ENCODE results near the gene WSCD2.

The WSCD2 gene

DNA sequence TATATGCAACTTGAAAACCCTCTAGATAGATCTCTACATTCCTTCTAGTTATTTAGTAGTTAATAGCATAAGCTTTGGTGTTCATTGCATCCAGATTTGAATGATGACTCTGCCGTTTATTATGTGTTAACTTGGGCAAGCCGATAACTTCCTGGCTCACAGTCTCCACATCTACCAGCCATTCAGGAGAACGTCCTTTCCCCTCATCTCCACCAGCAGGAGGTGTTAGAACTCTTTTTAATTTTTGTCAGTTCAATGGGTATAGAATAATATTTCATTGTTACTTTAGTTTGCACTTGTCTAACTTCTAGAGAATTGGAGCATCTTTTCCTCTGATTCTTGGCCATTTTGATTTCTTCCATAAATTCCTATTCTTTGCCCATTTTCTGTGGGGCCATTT, 30.0 kb upstream of the WSCD2 start:
- Histone ChIP-seq H2AFZ (ENCODE audit: low read length) (no peak overlapping the region), H3K4me3 (ENCODE audit: low read length, poor library complexity, severe bottlenecking) (no peak overlapping the region), H3F3A (ENCODE audit: low read depth) (no peaks in the 10 kb centered on the region), H3K9ac (ENCODE audit: low read depth, low read length, poor library complexity, severe bottlenecking) (no peak overlapping the region), H4K20me1 (ENCODE audit: insufficient read depth, low read length, poor library complexity, severe bottlenecking) (no peaks in the 10 kb centered on the region), H3K9me3 (ENCODE audit: insufficient read depth, low read depth, low read length) (no peaks in the 10 kb centered on the region), H3K36me3 (ENCODE audit: insufficient read depth, low read length) (no peaks in the 10 kb centered on the region), H3K79me2 (ENCODE audit: insufficient read depth, low read length) (no peaks in the 10 kb centered on the region), H3K9me2 (replicated peaks; ENCODE audit: low read depth, low read length) (no peaks in the 10 kb centered on the region), H3K4me1 (ENCODE audit: insufficient read depth, low read length, poor library complexity, severe bottlenecking) (no peaks in the 10 kb centered on the region), H3K4me2 (ENCODE audit: low read depth, low read length, poor library complexity, severe bottlenecking) (no peak overlapping the region), H3K27me3 (ENCODE audit: insufficient read depth, low read length, poor library complexity, severe bottlenecking) (no peaks in the 10 kb centered on the region)
- TF ChIP-seq EZH2phosphoT487 (IDR thresholded peaks at IDR 0.05; ENCODE audit: borderline replicate concordance) = no peak
- TF ChIP-seq, protein P1, sequence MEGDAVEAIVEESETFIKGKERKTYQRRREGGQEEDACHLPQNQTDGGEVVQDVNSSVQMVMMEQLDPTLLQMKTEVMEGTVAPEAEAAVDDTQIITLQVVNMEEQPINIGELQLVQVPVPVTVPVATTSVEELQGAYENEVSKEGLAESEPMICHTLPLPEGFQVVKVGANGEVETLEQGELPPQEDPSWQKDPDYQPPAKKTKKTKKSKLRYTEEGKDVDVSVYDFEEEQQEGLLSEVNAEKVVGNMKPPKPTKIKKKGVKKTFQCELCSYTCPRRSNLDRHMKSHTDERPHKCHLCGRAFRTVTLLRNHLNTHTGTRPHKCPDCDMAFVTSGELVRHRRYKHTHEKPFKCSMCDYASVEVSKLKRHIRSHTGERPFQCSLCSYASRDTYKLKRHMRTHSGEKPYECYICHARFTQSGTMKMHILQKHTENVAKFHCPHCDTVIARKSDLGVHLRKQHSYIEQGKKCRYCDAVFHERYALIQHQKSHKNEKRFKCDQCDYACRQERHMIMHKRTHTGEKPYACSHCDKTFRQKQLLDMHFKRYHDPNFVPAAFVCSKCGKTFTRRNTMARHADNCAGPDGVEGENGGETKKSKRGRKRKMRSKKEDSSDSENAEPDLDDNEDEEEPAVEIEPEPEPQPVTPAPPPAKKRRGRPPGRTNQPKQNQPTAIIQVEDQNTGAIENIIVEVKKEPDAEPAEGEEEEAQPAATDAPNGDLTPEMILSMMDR (conservative IDR thresholded peaks at IDR 0.05; ENCODE audit: low read length) = peak; percentile 65

DNA sequence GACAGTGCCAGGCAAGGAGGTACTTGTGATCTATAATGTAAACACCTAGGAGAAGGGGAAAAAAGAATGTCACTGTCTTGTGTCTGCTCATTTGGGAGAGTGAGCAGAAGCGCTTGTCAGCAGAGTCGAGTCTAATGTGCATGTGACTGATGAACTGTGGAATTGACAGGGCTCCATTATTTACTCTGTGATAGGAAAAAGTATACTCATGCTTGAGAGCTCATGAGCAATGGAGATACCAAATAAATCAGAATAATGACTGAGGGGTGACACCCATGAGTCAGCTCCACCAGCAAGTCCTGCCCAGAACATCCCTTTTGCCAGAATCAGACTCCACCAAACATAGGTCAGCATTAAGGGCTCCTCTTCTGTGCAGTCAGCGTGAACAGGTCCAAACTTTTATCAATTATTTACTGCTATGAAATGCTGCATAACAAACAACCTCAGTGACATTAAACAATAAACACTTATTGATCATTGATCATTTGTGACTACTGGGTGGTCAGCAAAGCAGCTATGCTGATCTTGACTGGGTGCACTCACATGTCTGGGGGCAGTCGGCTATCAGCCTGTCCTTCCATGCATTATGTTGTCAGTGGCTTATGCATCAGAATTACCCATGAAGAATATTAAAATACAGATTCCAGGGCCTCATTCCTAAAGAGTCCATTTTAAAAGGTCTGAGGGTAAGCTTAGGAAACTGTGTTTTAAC, 29.2 kb upstream of the WSCD2 start:
- Histone ChIP-seq H3K9me3 (ENCODE audit: insufficient read depth, low read depth, low read length) (no peaks in the 10 kb centered on the region), H3K4me1 (ENCODE audit: insufficient read depth, low read length, poor library complexity, severe bottlenecking) (no peaks in the 10 kb centered on the region), H3K4me2 (ENCODE audit: low read depth, low read length, poor library complexity, severe bottlenecking) (no peak overlapping the region), H3K4me3 (ENCODE audit: low read length, poor library complexity, severe bottlenecking) (no peak overlapping the region), H4K20me1 (ENCODE audit: insufficient read depth, low read length, poor library complexity, severe bottlenecking) (no peaks in the 10 kb centered on the region), H3K79me2 (ENCODE audit: insufficient read depth, low read length) (no peaks in the 10 kb centered on the region), H3K9me2 (replicated peaks; ENCODE audit: low read depth, low read length) (no peaks in the 10 kb centered on the region), H2AFZ (ENCODE audit: low read length) (no peak overlapping the region), H3K36me3 (ENCODE audit: insufficient read depth, low read length) (no peaks in the 10 kb centered on the region), H3K27me3 (ENCODE audit: insufficient read depth, low read length, poor library complexity, severe bottlenecking) (no peaks in the 10 kb centered on the region), H3K9ac (ENCODE audit: low read depth, low read length, poor library complexity, severe bottlenecking) (no peak overlapping the region), H3F3A (ENCODE audit: low read depth) (no peaks in the 10 kb centered on the region)
- no peak for TF ChIP-seq EZH2phosphoT487 (IDR thresholded peaks at IDR 0.05; ENCODE audit: borderline replicate concordance)
- TF ChIP-seq, protein P1 (conservative IDR thresholded peaks at IDR 0.05; ENCODE audit: low read length) = no peak

DNA sequence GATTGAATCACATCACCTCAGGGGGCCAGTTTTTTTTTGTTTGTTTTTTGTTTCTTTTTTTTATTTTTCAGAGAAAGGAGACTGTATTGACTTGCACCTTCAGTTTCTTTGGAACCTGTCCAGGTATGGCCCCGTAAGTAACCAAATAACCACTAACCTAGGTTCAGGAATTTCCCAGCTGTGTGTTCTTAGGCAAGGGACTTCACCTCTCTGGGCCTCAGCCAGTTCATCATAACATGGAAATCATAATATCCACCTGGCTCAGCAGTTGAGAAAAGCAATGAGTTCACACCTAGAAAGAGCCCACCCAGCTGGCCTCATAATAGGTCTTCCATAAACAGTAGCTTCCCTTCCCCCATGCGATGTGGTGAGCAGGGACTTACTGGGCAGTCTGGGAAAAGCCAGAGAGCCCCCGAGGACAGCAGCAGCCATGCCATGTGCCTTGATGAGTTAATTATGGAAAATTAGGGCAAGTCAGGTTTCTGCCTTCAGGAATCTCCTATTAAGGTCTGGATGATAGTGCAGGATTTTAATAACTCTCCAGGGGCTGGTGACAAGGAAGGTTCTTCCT, 27.4 kb upstream of the WSCD2 start:
- no peaks in the 10 kb centered on the region for H4K20me1 ChIP-seq (ENCODE audit: insufficient read depth, low read length, poor library complexity, severe bottlenecking)
- H3K4me1 ChIP-seq (ENCODE audit: insufficient read depth, low read length, poor library complexity, severe bottlenecking) = no peaks in the 10 kb centered on the region
- no peaks in the 10 kb centered on the region for H3F3A ChIP-seq (ENCODE audit: low read depth)
- H3K9ac ChIP-seq (ENCODE audit: low read depth, low read length, poor library complexity, severe bottlenecking) = no peak overlapping the region
- H3K79me2 ChIP-seq (ENCODE audit: insufficient read depth, low read length) = no peaks in the 10 kb centered on the region
- H2AFZ ChIP-seq (ENCODE audit: low read length) = no peak overlapping the region
- H3K36me3 ChIP-seq (ENCODE audit: insufficient read depth, low read length) = no peaks in the 10 kb centered on the region
- H3K9me2 ChIP-seq (replicated peaks; ENCODE audit: low read depth, low read length) = no peaks in the 10 kb centered on the region
- H3K4me3 ChIP-seq (ENCODE audit: low read length, poor library complexity, severe bottlenecking) = no peak overlapping the region
- no peaks in the 10 kb centered on the region for H3K27me3 ChIP-seq (ENCODE audit: insufficient read depth, low read length, poor library complexity, severe bottlenecking)
- H3K9me3 ChIP-seq (ENCODE audit: insufficient read depth, low read depth, low read length) = no peaks in the 10 kb centered on the region
- TF ChIP-seq, protein P1 (conservative IDR thresholded peaks at IDR 0.05; ENCODE audit: low read length) = no peak
- no peak for TF ChIP-seq EZH2phosphoT487 (IDR thresholded peaks at IDR 0.05; ENCODE audit: borderline replicate concordance)
- no peak overlapping the region for H3K4me2 ChIP-seq (ENCODE audit: low read depth, low read length, poor library complexity, severe bottlenecking)

Data from Loucy (cell line).